Epithelial cell of proximal tubule (primary cell): ENCODE measurements around the gene TANC1. TPM values are rescaled to one million over a fixed set of nuclear protein-coding genes. Genes with fewer than 3 reads are reported as not detected.

Experiments
- DNase-seq: peaks from one replicate; pipeline ENCODE4 v3.0.0-alpha.2; 2011; ENCODE audit warnings: low read depth
- H3K4me3 ChIP-seq: 2 replicates; pipeline ENCODE4 v1.5.1; 2011; ENCODE audit warnings: low read depth, mild to moderate bottlenecking, low read length
- CTCF ChIP-seq: conservative IDR thresholded peaks from 2 replicates; pipeline ENCODE4 v1.5.1; 2012; ENCODE audit warnings: low read depth, mild to moderate bottlenecking, low read length
- total RNA-seq: library from RNA; depleted of rRNA; stranded (reverse); fragments of >200 nt; gene quantifications from 2 replicates; pipeline ENCODE4 v1.2.3, GENCODE V29; 2015

TANC1 gene
- total RNA-seq, 1 donor from 2014 or later, result 14.3 TPM

DNA sequence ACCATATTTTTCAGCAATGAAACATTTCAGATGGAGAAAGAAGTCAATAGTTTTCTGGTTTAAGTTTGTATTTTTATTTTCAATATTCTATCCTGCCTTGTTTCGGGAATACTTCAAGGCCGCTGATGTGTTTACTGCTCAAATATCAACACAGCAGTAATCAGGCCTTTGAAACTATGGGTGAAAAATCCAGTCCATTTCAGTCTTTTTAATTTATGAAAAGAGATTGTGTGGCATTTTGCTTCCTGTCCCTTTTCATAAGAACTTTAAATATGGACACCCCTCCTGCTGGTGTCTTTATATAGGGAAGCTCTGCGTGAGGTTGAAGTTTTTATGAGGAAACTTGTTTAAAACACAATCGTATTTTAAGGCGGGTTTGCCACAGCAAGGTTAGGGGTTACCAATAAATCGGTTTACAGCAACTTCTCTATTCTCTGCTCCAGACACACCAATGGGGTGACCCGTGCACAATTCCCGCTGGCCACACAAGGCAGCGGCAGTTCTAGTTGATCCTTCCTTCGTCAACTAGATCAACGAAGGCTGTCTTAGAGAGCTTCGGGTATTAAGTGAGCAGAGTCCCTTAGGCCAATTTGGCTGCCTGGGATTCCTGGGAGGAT is 1.2 kb upstream of the TANC1 start:
- peak overlapping the region; percentile 92 for H3K4me3 ChIP-seq
- no peak for TF ChIP-seq CTCF
- DNase-seq, result no peak

GRCh38 chr2:158967731-158968395 is 577 bp upstream of the TANC1 start:
- H3K4me3 ChIP-seq, result peak overlapping the region; percentile 92
- TF ChIP-seq CTCF, result no peak
- no peak for DNase-seq

- DNase-seq, result no peak
- TF ChIP-seq CTCF, result no peak
- peak overlapping the region; percentile 92 for H3K4me3 ChIP-seq
Observed at GRCh38 chr2:158969162-158969714, 798 bp downstream of the TANC1 start.

DNA sequence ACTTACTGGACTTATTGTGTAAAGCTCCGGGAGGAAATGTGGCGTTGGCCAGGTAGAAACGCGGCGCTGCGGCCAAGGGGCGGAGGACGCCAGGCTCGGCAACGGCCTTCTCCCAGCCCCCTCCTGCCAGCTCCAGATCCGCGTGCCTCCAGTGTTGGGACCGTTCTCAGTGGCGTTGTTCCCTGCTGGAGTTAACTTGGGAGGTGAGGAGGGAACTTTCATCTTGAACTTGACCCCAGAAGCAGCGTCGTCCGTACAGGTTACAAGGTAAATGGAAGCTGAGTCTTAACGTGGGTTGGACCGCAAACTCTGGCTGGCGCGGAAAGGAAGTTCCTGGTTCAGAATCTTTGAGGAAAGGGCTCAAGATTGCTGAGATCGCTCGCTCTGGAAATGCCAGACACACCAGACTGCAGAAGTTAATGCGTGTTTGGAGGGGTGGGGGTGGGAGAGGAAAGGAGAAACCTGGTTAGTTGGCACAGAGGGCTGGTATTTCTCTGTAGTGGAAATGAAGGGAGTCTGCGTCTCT is 1.3 kb downstream of the TANC1 start:
- H3K4me3 ChIP-seq, result peak overlapping the region; percentile 92
- DNase-seq, result no peak
- no peak for TF ChIP-seq CTCF

GRCh38 chr2:158970241-158970751 is 1.9 kb downstream of the TANC1 start:
- peak overlapping the region; percentile 92 for H3K4me3 ChIP-seq
- TF ChIP-seq CTCF, result no peak
- no peak for DNase-seq

DNA sequence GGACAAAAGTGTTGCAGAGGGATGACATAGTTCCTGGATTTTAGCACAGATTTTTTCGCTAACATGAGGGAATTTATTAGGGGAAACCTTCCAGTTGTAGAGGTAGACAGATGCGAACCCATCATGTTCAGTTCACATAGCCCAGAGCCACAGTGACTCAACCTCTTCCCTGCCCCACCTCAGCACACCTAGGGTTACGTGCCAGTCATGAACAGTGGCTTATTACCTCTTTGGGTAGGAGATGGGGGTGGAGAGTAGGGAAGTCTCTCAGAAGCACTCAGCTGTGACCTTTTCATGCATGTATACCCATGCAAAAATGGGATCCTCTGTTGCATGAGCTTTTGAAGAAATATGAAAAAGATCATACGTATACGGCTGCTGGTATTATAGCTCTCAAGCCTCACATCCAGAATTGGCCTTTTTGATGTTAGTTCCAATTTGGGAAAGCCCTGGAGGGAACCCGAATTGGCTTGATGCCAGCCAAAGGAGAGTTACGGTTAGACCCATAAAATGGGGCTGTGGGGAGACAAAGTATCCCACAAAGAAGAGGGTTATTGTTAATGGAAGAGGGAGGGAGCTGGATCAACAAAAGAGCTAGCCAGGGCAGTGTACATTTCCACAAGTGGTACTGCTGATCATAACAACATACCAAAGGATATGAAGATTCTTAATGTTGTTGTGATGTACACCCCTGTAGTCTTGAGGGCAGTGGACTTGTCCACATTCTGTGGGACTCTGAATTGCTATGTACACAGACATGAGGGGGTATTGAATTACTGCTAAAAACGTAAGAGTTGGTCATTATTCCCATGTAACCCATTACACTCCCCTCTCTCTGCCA is 4.9 kb downstream of the TANC1 start:
- DNase-seq, result no peak
- H3K4me3 ChIP-seq, result no peak overlapping the region
- no peak for TF ChIP-seq CTCF
